ENCODE measurements around the gene FGF4. TPM values are rescaled to one million over a fixed set of nuclear protein-coding genes. Genes with fewer than 3 reads are reported as not detected.

The FGF4 gene
- total RNA-seq, 4 donors from 2014 or later: not detected

DNA sequence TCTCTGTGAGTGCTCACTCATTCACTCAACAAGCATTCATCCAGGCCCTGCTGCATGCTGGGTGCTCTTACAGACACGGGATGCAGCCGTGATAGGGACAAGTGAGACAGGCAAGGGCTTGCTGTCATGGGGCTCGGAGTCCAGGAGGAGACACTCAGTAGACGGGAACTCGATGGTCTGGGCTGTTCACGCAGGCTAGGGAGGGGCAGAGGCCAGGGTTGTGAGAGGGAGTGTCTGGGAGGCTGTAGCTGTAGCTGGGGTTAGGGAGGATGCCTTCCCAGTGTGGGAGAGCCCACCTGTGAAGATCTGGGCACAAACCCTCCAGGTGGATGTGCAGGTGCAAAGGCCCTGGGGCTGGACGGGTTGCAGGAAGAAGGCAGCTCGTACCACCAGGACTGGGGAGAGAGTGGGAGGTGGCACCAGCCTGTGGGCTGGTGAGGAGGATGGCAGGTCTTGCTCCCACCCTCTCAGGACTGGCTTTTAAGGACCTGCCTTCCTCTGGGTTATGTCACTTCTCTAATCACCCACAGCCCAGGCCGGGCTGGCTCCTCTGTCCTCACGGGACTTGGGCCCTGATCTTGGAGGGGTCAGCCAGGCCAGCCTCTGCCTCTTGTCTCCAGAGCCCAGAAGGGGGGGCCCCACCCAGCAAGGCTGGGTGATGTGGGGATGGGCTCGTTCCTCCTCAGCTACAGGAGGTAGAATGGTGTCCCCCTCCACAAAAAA lies 24.1 kb downstream of the FGF4 start:
- in situ Hi-C loops (cut with MboI; ENCODE audit: low pct_ligation_motif_present in 1 of 4, low pct_unique_long_range_greater_than_20kb in 1 of 4, low sequenced_read_pairs in 3 of 4): no loop called here
- no peak overlapping the region for H3K4me3 ChIP-seq
- no peak overlapping the region for H3K27ac ChIP-seq
- DNase-seq: no peak
- H3K4me1 ChIP-seq: no peaks in the 10 kb centered on the region
- no peaks in the 10 kb centered on the region for H3K9me3 ChIP-seq
- peaks cover 10% of the 10 kb centered on the region for H3K27me3 ChIP-seq
- intact Hi-C loops (cut with DNase I; ENCODE audit: low total_unique reads): no loop called here
- H3K36me3 ChIP-seq: no peaks in the 10 kb centered on the region
- TF ChIP-seq EP300 (IDR thresholded peaks at IDR 0.05; ENCODE audit: low read depth): no peak
- TF ChIP-seq POLR2AphosphoS5 (IDR thresholded peaks at IDR 0.05): no peak
- TF ChIP-seq CTCF (IDR thresholded peaks at IDR 0.05): no peak
- TF ChIP-seq POLR2A (IDR thresholded peaks at IDR 0.05): no peak
- 51% methylated on average over 11 of the region's 11 CpGs; no CpG with 5 or more reads in 1 of the 2 donors for WGBS, 2 donors (ENCODE audit: low coverage in 1 of 2)

DNA sequence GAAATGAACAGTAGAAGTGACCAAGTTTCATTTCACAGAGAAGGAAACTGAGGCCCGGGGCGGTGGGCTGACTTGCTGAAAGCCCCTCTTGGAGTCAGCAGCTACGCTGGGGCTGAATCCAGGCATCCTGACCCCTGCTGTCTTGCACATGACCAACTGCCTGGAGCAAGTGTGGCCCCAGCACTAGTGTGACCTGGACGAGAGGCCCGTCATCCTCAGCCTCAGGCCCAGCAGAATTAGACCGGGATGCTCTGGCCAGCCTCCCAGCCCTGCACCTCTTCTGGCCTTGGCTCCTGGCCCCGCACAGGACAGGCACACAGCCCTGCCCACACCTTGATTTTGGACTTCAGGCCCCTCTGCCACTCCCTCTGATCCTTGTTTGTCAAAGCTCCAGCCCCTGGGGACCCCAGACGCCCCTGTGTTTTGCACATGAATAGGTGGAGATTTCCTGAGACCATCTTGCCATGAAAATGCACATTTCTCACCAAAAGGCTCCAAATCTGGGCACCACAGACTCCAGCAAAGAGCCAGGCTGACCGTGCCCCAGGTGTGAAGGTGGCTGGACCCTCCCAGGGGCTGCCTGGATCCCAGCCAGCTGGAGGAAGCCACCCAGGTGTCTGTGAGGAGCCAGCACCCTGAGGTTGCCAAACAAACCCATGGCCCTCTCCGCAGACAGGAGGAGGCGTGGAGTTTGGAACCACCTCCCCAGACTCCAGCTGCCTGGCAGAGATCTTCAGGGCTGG lies 24.9 kb downstream of the FGF4 start:
- WGBS, 2 donors (ENCODE audit: low coverage in 1 of 2): 50 to 67% methylated on average over 3 to 11 of the region's 11 CpGs
- Histone ChIP-seq H3K4me1 (no peaks in the 10 kb centered on the region), H3K36me3 (no peaks in the 10 kb centered on the region), H3K27ac (no peak overlapping the region), H3K27me3 (peaks cover 10% of the 10 kb centered on the region), H3K4me3 (no peak overlapping the region), H3K9me3 (no peaks in the 10 kb centered on the region)
- intact Hi-C loops (cut with DNase I; ENCODE audit: low total_unique reads): no loop called here
- DNase-seq: no peak
- TF ChIP-seq EP300 (IDR thresholded peaks at IDR 0.05; ENCODE audit: low read depth): no peak
- TF ChIP-seq POLR2A (IDR thresholded peaks at IDR 0.05): no peak
- no peak for TF ChIP-seq POLR2AphosphoS5 (IDR thresholded peaks at IDR 0.05)
- no peak for TF ChIP-seq CTCF (IDR thresholded peaks at IDR 0.05)
- in situ Hi-C loops (cut with MboI; ENCODE audit: low pct_ligation_motif_present in 1 of 4, low pct_unique_long_range_greater_than_20kb in 1 of 4, low sequenced_read_pairs in 3 of 4): no loop called here

GRCh38 chr11:69748637-69749036 lies 26.5 kb downstream of the FGF4 start:
- Histone ChIP-seq H3K36me3 (no peaks in the 10 kb centered on the region), H3K9me3 (no peaks in the 10 kb centered on the region), H3K4me1 (no peaks in the 10 kb centered on the region), H3K27me3 (peaks cover 10% of the 10 kb centered on the region), H3K4me3 (no peak overlapping the region), H3K27ac (no peak overlapping the region)
- intact Hi-C loops (cut with DNase I; ENCODE audit: low total_unique reads): no loop called here
- DNase-seq: no peak
- in situ Hi-C loops (cut with MboI; ENCODE audit: low pct_ligation_motif_present in 1 of 4, low pct_unique_long_range_greater_than_20kb in 1 of 4, low sequenced_read_pairs in 3 of 4): no loop called here
- WGBS, 2 donors (ENCODE audit: low coverage in 1 of 2): 83% methylated on average over 10 of the region's 11 CpGs; no CpG with 5 or more reads in 1 of the 2 donors
- TF ChIP-seq POLR2A (IDR thresholded peaks at IDR 0.05) (no peak), CTCF (IDR thresholded peaks at IDR 0.05) (no peak), POLR2AphosphoS5 (IDR thresholded peaks at IDR 0.05) (no peak), EP300 (IDR thresholded peaks at IDR 0.05; ENCODE audit: low read depth) (no peak)

Data from transverse colon (tissue), 4 donors.